Endodermal cell (in vitro differentiated cells): Measurements from ENCODE around the gene NBAS. TPM values are rescaled to one million over a fixed set of nuclear protein-coding genes. Genes with fewer than 3 reads are reported as not detected.

Experiments used
- DNase-seq: peaks from one replicate; pipeline ENCODE4 v3.0.0-alpha.2; 2017
- H3K27ac ChIP-seq: 2 replicates; pipeline ENCODE4 v1.5.1; 2013; ENCODE audit warnings: mild to moderate bottlenecking, low read depth, low read length, moderate library complexity
- H3K27me3 ChIP-seq: 2 replicates; pipeline ENCODE4 v1.6.1; 2013; ENCODE audit warnings: mild to moderate bottlenecking, low read length, moderate library complexity; ENCODE audit not compliant: insufficient read depth, control insufficient read depth, poor library complexity, severe bottlenecking
- H3K36me3 ChIP-seq: 2 replicates; pipeline ENCODE4 v1.7.0; 2013; ENCODE audit warnings: mild to moderate bottlenecking, low read length, moderate library complexity; ENCODE audit not compliant: control insufficient read depth, insufficient read depth
- H3K4me1 ChIP-seq: one replicate; pipeline ENCODE4 v1.7.0; 2013; ENCODE audit warnings: low read length; ENCODE audit not compliant: control insufficient read depth, insufficient read depth
- H3K4me3 ChIP-seq: 2 replicates; pipeline ENCODE4 v1.5.1; 2013; ENCODE audit warnings: mild to moderate bottlenecking, low read length, moderate library complexity
- H3K9ac ChIP-seq: 2 replicates; pipeline ENCODE4 v1.6.1; 2013; ENCODE audit warnings: mild to moderate bottlenecking, low read length, moderate library complexity; ENCODE audit not compliant: poor library complexity, severe bottlenecking; ENCODE audit errors: extremely low read depth
- H3K9me3 ChIP-seq: 2 replicates; pipeline ENCODE4 v1.6.1; 2013; ENCODE audit warnings: mild to moderate bottlenecking, low read length, moderate library complexity; ENCODE audit not compliant: control insufficient read depth
- H3K27ac Mint-ChIP-seq: 2 replicates; pipeline ENCODE4 v1.8.0; 2020; ENCODE audit warnings: mixed read lengths
- H3K27me3 Mint-ChIP-seq: 2 replicates; pipeline ENCODE4 v1.8.0; 2021; ENCODE audit warnings: mild to moderate bottlenecking, mixed read lengths; ENCODE audit not compliant: insufficient read depth
- H3K36me3 Mint-ChIP-seq: 2 replicates; pipeline ENCODE4 v1.8.0; 2020; ENCODE audit warnings: low read depth, mixed read lengths
- H3K4me1 Mint-ChIP-seq: 2 replicates; pipeline ENCODE4 v1.8.0; 2020; ENCODE audit warnings: mixed read lengths
- H3K4me3 Mint-ChIP-seq: 2 replicates; pipeline ENCODE4 v1.8.0; 2020; ENCODE audit warnings: mild to moderate bottlenecking, moderate library complexity, mixed read lengths
- H3K9me3 Mint-ChIP-seq: 2 replicates; pipeline ENCODE4 v1.8.0; 2020; ENCODE audit warnings: mild to moderate bottlenecking, mixed read lengths
- WGBS, 2 experiments: methylation state at CpG; one replicate each; pipeline versions ENCODE4 v1.1.5 to v1.1.7; 2013; ENCODE audit warnings: missing lambda C conversion rate in 2 of 2, mixed read lengths in 1 of 2; ENCODE audit not compliant: insufficient coverage in 1 of 2, insufficient read length in 1 of 2; 5-methylcytosine and 5-hydroxymethylcytosine counted together
- total RNA-seq, 2 donors: library from RNA; stranded (reverse); fragmentation: NEBNext Ultra II Directional in 1 of 2; extraction: Animal tissue kit (Norgen Biotek cat#: 25700) in 1 of 2; gene quantifications; 2 replicates in 1 of 2; 3 replicates in 1 of 2; pipeline ENCODE4 v1.2.1, GENCODE V29; 2021
- TF ChIP-seq, protein P1 (sequence below): fragments of 200-600 bp; sonication (generic); conservative IDR thresholded peaks from 2 replicates; pipeline ENCODE4 v1.5.0; 2021; ENCODE audit warnings: antibody characterized with exemption, mild to moderate bottlenecking

NBAS gene
- total RNA-seq, 2 donors from 2014 or later: 47.4 to 54.7 TPM

DNA sequence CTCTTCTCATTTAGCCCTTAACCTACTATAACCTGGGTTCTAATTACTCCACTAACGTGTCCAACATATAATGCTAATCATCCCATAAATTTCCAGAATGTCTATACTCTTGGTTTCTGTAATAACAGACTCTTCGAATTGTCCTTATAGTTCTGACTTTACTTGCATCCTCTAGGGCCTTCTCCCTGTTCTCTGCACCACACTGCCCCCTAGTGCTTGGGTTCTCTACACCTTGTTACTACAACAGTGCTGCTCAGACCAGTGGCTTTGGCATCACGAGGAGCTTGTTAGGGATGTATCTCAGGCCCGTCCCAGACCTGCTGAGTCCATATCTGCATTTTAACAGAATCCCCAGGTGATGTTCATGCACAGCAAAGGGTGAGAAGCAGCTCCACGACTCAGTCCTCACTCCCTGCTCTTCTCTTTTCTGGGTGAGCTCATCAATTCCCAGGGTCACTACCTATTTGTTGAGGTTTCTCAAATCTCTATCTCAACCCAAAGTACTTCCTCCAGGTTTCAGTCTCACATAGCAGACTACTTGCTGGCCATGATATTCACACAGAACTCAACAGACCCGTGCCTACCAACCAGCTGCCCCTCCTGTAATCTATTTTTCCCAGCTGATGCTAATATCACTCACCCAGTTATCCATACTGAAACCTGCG lies 16.1 kb upstream of the NBAS start:
- 33 to 34% methylated on average over 7 of the region's 7 CpGs for WGBS, 2 experiments
- Histone ChIP-seq H3K9me3 (no peaks in the 10 kb centered on the region), H3K9ac (no peak overlapping the region), H3K36me3 (no peaks in the 10 kb centered on the region), H3K27me3 (no peaks in the 10 kb centered on the region), H3K4me3 (no peak overlapping the region), H3K27ac (no peak overlapping the region), H3K4me1 (peaks cover 6% of the 10 kb centered on the region)
- TF ChIP-seq, protein P1, sequence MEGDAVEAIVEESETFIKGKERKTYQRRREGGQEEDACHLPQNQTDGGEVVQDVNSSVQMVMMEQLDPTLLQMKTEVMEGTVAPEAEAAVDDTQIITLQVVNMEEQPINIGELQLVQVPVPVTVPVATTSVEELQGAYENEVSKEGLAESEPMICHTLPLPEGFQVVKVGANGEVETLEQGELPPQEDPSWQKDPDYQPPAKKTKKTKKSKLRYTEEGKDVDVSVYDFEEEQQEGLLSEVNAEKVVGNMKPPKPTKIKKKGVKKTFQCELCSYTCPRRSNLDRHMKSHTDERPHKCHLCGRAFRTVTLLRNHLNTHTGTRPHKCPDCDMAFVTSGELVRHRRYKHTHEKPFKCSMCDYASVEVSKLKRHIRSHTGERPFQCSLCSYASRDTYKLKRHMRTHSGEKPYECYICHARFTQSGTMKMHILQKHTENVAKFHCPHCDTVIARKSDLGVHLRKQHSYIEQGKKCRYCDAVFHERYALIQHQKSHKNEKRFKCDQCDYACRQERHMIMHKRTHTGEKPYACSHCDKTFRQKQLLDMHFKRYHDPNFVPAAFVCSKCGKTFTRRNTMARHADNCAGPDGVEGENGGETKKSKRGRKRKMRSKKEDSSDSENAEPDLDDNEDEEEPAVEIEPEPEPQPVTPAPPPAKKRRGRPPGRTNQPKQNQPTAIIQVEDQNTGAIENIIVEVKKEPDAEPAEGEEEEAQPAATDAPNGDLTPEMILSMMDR: peak; percentile 90
- no peaks in the 10 kb centered on the region for H3K9me3 Mint-ChIP-seq
- H3K4me1 Mint-ChIP-seq: peaks cover 6% of the 10 kb centered on the region
- H3K4me3 Mint-ChIP-seq: no peak overlapping the region
- peak; percentile 98 for DNase-seq
- no peak overlapping the region for H3K27ac Mint-ChIP-seq
- no peaks in the 10 kb centered on the region for H3K36me3 Mint-ChIP-seq
- no peaks in the 10 kb centered on the region for H3K27me3 Mint-ChIP-seq

- H3K36me3 ChIP-seq: no peaks in the 10 kb centered on the region
- H3K27ac ChIP-seq: no peak overlapping the region
- H3K4me1 ChIP-seq: no peaks in the 10 kb centered on the region
- no peaks in the 10 kb centered on the region for H3K27me3 ChIP-seq
- H3K9me3 ChIP-seq: no peaks in the 10 kb centered on the region
- Mint-ChIP-seq H3K27ac (peak overlapping the region; percentile 83), H3K4me3 (no peak overlapping the region), H3K4me1 (peaks cover 11% of the 10 kb centered on the region), H3K27me3 (no peaks in the 10 kb centered on the region), H3K9me3 (no peaks in the 10 kb centered on the region), H3K36me3 (peaks cover 2% of the 10 kb centered on the region)
- no peak overlapping the region for H3K9ac ChIP-seq
- H3K4me3 ChIP-seq: no peak overlapping the region
- DNase-seq: no peak
- TF ChIP-seq, protein P1: no peak
- WGBS, 2 experiments: 66 to 100% methylated on average over 1 to 3 of the region's 3 CpGs
Observed at GRCh38 chr2:15571729-15572128, 10.6 kb upstream of the NBAS start.

GRCh38 chr2:15570104-15570503 lies 9.0 kb upstream of the NBAS start:
- Mint-ChIP-seq H3K4me3 (no peak overlapping the region), H3K27me3 (peaks cover 4% of the 10 kb centered on the region), H3K4me1 (peaks cover 11% of the 10 kb centered on the region), H3K27ac (no peak overlapping the region), H3K36me3 (peaks cover 2% of the 10 kb centered on the region), H3K9me3 (no peaks in the 10 kb centered on the region)
- 89% methylated on average over 5 of the region's 5 CpGs; no CpG with 5 or more reads in 1 of the 2 experiments for WGBS, 2 experiments
- Histone ChIP-seq H3K27me3 (peaks cover 6% of the 10 kb centered on the region), H3K4me3 (no peak overlapping the region), H3K9me3 (no peaks in the 10 kb centered on the region), H3K36me3 (no peaks in the 10 kb centered on the region), H3K9ac (no peak overlapping the region), H3K4me1 (no peaks in the 10 kb centered on the region), H3K27ac (peak overlapping the region; percentile 67)
- TF ChIP-seq, protein P1: no peak
- no peak for DNase-seq
